Keratinocyte (primary cell): ENCODE results near the gene KIR2DL1.

Source experiments
- CTCF ChIP-seq, 3 experiments: IDR thresholded peaks in 1 of 3; conservative IDR thresholded peaks in 1 of 3; optimal IDR thresholded peaks in 1 of 3; 2 replicates in 2 of 3; 3 replicates in 1 of 3; pipeline versions ENCODE3 to v1.5.1; 2011; ENCODE audit warnings: low read length in 3 of 3, mild to moderate bottlenecking in 3 of 3, moderate library complexity in 2 of 3, control low read depth in 1 of 3, inconsistent platforms in 1 of 3; ENCODE audit not compliant: insufficient read depth in 2 of 3; ENCODE audit errors: extremely low read depth in 1 of 3
- EZH2 ChIP-seq: IDR thresholded peaks from one replicate; pipeline ENCODE4 v1.6.1; 2012; ENCODE audit warnings: inconsistent platforms, mild to moderate bottlenecking, low read length, moderate library complexity

GRCh38 chr19:54731191-54731590 is 38.4 kb upstream of the KIR2DL1 start:
- no peak for TF ChIP-seq CTCF (optimal IDR thresholded peaks at IDR 0.05 in 1 of 3, IDR thresholded peaks at IDR 0.05 in 1 of 3, conservative IDR thresholded peaks at IDR 0.05 in 1 of 3; ENCODE audit: extremely low read depth in 1 of 3, insufficient read depth in 2 of 3, low read length in 3 of 3)
- TF ChIP-seq EZH2: no peak
